Measurements from ENCODE around the gene KRTAP10-3.

The KRTAP10-3 gene

DNA sequence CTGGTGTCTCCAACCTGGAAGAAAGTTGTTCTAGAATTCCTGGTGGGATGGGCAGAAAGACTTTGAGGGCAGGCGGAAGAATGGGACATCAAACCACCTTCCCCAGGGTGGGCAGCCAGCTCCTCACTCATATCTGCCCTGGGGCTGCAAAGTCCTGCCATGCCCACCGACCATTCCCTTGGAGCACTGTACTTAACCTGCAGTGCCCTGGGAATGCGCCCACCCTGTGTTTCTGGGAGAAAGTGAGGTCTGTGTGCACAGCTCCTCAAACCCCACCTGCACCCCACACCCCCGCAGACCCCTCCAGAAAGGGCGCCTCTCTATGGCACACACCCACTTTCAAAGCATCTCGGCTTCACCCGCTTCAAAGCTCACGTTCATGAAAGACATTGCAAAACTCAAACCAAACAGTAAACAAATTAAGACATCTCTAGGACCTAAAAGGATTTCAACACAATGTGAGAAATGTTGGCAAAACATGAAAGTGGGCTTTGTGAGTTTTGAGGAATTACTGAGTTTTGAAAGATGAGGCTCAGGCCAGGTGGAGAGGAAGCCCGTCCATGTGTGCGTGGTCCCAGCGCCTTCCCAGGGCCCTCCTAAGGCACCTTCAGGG lies 43.7 kb downstream of the KRTAP10-3 start:
- DNase-seq: no peak

DNA sequence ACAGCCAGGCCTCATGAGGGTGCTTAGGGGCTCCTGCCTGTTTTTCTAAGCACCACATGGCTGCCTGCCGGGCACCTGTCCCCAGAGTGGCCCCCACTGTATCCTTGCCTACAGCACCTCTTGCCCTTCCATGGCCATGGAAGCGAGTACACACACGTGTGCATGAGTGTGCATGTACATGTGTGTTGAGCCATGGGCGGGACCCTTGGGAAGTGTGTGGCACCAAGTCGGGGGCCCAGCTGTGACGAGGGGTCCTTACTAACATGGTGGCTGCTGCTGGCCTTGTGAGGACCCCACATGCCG lies 44.4 kb downstream of the KRTAP10-3 start:
- no peak for DNase-seq

DNA sequence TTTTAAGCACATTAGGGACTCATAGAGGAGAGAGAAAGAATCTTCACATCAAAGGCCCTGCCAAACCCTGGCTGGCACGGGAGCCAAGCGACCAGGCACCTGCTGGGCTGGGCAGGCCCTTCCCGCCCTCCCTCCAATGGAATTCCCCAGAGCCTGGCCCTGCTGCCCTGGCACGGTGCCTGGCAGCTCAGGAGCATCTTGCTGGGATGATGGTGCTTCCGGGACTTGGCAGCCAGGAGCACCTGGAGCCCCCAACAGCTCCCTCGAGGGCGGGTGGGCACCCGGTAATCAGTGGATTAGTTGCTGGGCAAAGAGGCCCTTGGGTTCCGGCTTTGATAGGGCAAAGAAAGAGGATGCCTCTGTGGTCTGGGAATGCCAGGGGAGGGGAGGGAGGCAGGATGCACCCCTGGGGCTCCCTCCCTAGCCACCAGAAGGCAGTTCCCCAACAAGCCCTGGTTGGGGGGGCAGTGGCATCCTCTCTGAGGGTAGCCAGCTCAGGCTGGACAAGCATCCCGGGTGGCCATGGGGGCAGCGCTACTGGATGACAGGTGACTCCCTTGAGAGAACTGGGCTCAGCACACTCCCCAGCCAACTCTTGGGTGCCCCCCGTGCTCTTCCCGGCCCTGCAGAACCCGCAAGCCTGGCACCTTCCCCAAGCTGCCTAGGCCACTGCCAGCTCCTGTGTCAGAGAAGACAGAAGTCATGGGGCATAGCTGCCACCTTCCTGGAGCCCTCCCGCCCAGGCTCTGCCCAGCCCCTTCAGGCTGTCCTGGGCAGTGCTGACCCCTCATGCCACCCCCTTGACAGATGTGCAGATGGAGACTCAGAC lies 45.0 kb downstream of the KRTAP10-3 start:
- DNase-seq: no peak

DNA sequence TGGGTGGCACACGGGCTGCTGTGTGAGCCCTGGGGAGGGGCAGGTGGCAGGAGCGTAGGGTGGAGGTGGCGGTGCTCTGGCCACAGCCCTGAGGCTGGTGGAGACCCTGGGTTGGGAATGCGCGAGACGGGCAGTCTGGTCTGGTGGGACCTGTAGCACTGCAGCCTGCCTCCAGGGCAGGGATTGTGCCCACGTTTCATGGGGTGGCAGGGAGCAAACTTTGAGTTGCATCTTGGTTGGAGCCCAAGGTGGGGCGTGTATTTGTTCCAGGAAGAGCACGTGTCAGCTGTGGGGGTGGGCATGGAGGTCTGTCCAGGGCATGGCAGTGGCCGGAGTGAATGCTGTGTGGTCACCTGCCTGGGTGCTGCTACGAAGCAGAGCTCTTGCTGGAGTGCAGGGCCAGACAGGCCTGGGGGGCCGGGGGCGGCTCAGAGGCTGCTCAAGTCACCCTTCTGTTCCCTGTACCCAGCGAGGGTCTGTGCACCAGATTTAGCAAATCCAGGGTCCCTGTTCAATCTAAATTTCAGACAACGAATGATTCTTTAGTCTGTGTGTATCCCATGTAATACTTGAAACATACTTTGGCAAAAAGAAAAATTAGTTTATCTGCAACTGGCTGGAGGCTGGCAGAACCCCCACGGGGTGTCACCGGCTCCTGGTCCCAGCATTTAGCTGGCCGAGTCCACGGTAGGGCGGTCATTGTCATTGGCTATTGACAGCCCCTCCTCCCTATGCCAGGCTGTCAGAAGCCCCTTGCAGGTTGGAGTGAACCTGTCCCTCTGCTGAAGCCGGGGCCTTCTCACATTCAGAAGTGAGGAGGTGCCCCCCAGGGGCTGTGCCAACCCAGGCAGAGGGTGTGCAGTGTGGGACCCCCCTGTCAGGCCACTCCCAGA lies 45.9 kb downstream of the KRTAP10-3 start:
- DNase-seq: no peak

DNA sequence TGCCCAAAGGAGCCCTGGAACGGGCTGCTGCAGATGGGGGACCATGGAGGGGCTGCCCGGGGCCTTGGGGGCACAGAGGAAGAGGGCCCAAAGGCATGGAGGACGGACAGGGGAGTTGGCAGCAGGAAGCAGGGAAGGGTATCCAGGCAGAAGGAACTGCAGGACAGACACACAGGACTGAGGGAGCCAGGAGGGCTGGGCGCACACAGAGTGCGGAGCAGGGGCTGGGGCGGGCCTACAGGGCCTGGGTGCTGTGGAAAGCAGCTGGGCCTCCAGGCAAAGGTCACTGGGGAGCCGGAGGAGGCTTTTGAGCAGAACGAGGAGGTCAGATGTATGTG lies 46.7 kb downstream of the KRTAP10-3 start:
- no peak for DNase-seq

DNA sequence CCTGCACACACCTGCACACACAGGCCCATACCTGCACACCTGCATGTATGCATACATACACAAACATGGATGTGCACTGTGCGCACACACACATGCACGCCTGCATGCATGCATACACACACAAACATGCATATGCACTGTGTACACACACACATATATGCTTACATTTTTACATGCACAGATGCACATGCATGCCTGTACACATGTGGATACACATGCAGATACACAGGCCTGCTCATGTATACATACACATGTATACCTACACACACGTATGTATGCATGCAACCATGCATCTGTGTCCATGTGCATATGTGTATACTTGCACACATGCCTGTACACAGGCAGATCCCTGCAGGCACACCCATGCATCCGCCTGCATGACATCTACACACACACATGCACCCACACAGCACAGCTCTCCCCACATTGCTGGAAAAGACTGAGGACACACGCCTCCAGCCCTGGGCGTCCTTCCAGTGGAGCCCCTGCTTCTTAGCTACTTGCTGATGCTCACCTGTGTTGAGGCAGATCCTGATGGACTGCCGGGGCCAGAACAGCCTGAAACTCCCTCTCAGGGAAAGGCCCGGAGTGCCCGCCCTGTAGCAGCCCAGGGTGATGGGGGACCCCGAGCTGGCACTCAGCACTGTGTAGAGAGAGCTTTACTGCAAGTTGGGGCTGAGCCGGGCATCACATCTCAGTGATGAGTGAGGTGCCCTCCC lies 47.2 kb downstream of the KRTAP10-3 start:
- no peak for DNase-seq

DNA sequence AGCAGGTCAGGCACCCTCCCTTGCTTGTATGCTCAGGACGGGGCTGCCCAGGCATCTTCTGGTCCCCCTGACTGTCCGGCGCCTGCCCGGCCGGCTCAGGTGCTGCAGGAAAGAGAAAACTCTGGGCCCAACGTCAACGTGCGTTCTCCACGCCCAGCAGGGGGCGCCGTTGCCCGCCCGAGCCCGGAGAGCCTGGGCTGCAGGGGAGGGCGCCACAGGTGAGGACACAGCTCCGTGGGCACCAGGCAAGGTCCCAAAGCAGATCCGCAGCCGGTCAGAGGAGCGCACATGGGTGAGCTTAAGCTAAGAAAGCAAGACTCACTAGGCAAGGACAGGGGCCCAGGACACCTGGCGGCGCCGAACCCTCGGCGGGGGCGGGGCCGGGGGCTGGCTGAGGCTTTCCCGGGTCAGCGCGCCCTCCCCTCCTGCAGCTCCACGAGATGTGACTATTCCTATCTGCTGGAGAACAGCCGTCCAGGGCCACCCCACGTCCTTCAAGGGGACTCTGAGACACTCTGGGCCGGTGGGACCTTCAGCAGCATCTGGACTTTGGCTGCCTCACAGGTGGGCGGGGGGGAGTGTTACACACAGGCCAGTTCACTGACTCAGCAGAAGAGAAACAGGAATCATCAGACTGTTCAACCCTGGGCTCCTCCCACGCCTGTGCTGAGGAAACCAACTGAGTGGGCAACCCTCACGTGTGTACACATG lies 47.9 kb downstream of the KRTAP10-3 start:
- DNase-seq: peak; percentile 70 to 77 (median 72)

DNA sequence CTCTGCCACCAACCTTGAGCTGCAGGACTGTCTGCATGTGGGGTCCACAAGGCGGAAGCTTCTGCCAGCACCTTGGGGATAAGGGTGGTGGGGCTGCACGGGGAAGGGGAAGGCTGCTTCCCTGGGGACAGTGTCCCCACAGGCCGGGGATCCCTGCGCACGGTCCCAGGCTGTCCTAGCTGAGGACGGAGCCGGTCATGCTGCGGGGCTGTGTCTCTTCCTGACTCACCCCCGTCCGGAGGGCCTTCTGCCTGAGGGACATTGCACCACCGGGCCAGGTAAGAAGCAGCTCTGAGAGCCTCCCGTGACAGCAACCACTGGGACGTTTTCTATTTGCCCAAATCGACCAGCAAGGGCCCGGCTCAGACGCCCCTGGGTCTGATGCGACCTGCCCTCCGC lies 48.5 kb downstream of the KRTAP10-3 start:
- DNase-seq: no peak

DNA sequence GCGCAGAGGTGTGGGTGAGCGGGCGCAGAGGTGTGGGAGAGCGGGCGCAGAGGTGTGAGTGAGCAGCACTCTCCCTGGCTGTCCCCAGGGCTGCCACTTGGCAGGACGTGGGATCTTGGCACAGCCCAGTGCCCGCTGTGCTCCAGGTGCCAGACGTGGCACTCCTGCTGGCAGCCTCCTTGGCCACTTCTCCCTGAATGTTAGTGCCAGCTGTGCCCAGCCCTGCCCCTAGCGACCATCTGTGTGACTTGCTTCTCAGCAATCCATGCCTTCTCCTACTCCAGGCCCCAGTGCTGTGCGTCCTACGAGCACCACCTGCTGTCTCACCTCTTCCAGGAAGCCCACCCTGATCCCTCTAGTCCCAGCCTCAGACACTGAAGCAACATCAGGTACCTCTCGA lies 49.1 kb downstream of the KRTAP10-3 start:
- DNase-seq: no peak

DNA sequence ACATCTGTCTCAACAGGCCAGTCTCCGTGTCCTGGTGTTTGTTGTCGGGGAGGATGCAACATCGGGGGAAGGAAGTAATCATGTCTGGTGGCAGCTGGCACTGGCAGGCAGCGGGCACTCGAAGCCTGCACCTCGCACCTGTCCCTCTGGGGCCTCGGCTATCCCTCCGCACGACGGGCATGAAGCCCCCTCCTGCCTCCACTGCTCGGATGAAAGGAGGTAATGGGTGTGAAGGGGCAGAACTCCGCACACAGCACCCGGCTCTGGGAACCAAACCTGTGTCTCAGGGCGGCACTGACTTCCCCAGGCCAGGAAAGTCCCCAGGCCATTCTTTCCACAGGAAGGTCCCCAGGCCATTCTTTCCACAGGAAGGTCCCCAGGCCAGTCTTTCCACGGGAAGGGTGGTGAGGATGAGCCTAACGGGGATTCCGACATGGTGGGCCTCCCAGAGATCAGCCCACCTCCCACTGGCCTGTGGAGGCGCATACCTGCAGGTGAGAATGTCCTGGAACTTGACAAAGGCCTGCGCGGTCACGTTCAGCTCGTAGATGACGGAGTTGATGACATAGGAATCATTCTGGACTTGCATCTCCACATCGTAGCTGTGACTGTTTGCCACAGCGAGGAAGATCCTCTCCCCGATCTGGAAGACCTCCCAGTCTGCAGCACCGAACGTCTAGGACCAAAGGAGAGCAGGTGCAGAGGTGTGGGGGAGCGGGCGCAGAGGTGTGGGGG lies 49.7 kb downstream of the KRTAP10-3 start:
- no peak for DNase-seq

DNA sequence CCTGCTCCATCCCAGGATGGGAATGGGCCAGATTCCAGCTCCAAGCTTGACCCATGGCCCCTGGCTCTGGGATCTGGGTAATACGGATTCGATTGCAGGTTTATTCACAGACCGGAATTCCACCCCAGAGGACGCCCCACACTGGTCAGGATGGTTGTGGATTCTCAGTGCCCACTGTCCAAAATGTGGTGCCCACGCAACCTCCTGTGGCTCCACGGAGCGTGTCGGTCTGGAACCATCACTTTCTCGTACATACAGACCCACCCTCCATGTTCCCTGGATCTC lies 50.2 kb downstream of the KRTAP10-3 start:
- DNase-seq: no peak

All from activated CD4-positive, CD25-positive, alpha-beta regulatory T cell (primary cell).